GM11168 (cell line): ENCODE data around the gene SPANXN4.

Experiments
- in situ Hi-C: fragments of 300-500 bp; cut with MboI; formaldehyde crosslinking; loops from one replicate; pipeline ENCODE4 v1.12.0; 2022; ENCODE audit warnings: low sequenced_read_pairs; ENCODE audit not compliant: unreplicated experiment

SPANXN4 gene, protein sequence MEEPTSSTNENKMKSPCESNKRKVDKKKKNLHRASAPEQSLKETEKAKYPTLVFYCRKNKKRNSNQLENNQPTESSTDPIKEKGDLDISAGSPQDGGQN

DNA sequence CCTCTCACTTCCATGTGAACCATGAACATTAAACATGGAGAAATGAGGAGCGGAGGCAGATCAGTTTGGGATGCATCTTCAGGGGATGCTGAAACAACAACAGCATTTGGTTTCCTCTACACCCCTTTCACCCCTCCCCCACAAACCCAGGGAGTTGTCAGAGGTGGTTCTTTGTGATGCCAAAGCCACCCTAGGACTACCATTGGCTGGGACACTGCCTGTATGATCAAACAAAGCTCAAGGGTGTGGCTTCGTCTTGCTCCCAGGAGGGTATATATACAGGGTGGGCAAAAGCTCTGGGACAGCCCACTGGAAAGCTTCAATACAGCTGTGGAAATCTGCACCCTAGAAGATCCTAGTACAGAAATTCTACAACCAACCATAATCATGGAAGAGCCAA, at the start of gene SPANXN4:
Gene SPANXN4, plus strand, starts transcription at position 301 of the 400 bp plus-strand sequence. Its CDS starts 87 bp downstream, at position 388.
- in situ Hi-C loops = no loop called here

DNA sequence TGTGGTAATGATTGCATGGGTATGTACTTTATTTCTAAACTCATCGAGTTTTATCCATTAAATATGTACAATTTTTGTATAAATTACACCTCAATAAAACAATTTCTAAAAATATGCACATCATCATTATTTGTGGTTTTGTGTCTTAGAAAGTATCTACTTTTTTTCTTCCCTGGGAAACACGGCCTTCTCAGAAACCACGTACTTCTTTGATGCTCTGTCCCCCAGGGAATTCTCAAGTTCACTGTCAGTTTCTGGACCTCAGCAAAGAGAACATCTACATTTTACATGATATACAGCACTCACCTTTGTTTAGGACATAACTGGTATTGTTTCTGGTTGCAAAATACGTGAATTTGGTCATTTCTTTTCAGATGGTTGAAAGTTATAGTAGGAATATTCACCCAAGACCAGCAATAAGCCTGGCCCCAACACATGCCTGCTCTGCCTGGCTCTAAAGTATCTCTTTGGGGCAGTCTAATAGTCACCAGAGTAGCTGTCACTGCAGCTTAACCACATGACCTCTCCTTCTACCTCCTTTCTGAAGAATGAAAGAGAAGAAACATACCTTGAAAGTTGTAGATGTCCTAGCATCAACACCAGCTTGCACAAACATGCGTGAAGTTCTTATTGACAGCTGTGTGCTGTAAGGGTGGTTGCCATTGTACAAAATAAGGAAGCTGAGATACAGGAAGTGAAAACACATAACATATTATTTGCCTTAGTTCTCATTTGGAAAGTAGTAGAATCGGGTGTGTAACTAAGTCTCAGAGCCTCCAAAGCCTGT, 48.4 kb upstream of the SPANXN4 start:
- in situ Hi-C loops = no loop called here

DNA sequence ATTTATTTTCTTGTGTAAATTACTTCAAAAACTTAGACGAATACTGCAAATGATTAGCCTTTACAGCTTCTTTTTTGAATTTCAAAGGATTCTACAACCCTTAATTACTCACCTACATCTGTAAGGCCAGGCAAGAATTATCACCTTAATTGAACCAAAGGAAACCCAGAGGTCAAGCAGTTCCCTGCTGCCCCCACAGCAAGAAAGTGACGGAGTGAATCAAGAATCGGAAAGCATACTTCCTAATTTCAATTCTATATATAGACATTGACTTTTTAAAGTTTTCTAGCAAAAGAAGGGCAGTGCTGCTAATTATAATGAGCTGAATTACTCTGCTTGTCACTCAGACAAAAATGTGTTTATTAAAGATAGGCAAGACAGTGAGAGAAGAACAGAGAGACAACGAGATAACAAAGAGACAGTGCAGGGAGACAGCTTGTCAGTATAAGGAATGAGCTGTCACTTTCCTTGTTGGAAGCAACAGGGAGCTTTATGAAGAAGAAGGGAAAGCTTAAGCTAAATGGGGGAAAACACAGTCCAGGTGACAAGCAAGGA, 47.5 kb upstream of the SPANXN4 start:
- in situ Hi-C loops = no loop called here

DNA sequence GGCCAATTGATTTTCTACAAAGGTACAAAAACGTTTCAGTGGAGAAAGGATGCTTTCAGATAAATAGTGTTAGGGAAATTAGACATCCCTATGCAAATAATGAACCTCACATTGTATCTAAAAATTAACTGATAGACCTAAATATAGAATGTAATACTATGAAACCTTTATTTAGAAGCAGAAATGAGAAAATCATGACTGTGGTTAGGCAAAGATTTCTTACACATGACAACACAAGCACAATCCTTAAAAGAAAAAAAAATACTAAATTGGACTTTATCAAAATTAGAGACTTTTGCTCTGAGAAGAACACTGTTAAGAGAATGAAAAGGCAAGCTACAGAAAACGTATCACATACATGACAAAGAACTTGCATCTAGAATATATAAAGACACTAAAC, 43.0 kb upstream of the SPANXN4 start:
- in situ Hi-C loops = no loop called here

DNA sequence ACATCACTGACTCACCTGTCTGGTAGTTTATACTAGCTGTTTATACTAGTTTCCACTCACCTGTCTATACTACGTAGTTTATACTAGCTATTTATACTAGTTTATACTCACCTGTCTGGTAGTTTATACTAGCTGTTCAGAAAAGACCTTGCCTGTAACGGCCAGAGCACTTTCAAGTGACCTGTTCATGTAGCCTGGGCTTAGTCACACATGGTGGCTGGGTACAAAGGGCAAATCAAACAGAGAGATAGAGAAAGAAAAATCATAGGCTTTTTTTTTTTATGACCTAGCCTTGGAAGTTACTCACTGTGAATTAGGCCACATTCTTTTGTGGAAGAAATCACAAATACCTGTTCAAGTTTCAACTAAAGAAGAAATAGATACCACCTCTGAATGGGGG, 30.7 kb upstream of the SPANXN4 start:
- in situ Hi-C loops = no loop called here

DNA sequence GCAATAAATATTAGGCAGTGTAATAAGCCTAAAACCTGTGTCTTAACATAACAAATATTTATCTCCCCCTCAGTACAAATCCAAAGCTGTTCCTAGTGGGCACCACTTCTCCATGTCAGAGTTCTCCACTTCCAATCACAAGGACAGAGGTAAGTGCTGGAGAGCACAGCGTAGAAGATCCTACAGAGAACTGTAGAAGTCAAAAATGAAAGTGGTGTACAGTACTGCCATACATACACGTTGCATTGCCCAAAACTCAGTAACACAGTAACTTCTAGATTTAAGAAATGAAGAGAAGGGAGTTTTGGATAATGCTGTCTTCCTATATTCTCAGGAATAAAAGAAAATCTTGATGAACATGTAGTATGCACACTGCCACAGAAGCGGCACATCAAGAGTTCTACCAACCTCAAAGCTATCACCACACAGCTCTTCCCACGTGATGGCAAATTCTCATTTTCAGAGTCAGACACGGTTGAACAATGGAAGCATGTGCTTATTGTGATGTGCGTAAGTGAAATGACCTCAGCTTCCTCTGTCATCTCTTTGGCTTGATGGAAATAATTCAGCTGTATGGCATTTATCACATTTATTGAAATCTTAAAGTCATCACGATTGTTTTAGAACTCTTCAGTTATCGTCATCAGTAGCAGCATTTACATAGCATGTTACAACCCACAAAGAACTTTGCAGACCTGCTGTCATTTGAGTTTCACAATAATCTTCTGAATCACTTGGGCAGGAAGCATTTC, 27.1 kb upstream of the SPANXN4 start:
- in situ Hi-C loops = no loop called here

DNA sequence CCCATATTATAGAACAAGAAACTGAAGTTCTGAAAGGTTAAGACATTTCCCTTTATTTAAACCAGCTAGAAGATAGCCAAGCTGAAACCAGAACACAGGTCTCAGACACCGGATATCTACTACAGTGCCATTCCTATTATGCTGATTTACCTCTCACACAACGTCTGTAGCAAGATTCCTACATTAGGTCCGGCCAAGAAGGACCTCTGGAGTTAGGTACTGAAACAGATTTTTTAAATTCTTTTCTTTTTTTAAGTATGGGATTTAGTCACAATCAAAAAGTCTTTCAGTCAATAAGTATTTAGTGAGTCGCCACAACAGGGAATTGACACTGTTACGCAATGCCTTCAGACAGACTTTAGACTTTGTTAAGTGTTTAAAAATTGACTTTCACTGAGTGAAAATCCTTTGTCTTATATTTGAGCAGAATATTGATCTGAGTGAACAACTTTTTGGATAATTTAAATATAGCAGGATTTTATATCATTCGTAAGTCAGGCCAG, 26.5 kb upstream of the SPANXN4 start:
- in situ Hi-C loops = no loop called here

DNA sequence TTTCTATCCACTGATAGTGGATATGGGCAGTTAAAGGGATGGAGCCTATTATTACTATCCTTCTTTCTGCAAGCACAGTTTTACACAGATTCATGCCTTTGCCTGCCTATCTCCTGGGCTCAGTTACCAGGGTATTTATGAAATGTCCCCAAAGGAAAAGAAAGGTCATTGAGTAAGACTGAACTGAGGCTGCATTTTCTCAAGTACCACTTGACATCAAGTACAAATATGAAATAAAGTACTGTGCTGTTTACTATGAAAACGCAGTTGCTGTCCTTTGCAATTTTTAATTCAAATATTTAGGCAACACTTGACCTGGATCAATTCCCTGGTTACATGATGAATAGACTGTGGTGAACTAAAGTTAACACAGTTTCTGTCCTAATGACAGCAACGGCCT, 23.5 kb upstream of the SPANXN4 start:
- in situ Hi-C loops = no loop called here

DNA sequence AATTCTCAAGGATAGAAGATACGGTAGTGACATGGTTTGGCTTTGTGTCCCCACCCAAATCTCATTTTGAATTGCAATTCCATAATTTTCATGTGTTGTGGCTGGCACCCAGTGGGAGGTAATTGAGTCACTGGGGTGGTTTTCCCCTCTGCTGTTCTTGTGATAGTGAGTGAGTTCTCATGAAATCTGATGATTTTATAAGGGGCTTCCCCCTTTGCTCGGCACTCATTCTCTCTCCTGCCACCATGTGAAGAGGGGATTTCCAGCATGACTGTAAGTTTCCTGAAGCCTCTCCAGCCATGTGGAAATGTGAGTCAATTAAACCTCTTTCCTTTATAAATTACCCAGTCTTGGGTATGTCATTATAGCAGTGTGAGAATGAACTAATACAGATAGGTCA, 8.5 kb upstream of the SPANXN4 start:
- in situ Hi-C loops = no loop called here

DNA sequence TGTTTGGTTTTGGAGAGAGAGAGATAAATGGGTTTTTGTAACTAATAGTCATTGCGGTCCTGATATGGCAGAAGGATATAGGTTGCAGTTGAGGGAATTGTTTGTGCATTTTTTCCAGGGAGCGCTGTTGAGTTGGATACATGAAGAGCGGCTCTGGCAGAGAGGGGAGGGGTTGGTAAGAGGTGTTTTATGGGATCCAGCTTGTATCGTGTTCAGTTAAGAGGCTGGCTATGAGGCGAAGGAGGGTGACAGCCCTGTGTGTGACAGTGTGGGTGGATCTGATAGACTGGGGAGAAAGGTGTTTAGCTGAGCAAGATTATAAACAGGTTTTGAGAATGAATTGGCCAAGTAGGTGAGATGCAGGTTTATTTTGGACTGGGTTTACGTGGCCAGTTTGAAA, 1.5 kb downstream of the SPANXN4 start:
- in situ Hi-C loops = no loop called here

DNA sequence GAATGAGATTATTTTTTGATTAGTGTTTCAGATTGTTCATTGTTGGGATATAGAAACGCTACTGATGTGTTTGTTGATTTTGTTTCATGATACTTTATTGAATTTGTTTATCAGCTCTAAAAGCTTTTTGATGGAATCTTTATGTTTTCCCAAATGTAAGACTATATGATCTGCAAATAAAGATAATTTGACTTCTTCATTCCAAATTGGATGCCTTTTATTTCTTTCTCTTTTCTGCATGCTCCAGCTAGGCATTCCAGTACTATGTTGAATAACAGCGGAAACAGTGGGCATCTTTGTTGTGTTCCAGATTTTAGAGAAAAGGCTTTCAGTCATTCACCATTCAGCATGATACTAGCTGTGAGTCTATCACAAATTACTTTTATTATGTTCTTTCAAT, 21.8 kb downstream of the SPANXN4 start:
- in situ Hi-C loops = no loop called here

DNA sequence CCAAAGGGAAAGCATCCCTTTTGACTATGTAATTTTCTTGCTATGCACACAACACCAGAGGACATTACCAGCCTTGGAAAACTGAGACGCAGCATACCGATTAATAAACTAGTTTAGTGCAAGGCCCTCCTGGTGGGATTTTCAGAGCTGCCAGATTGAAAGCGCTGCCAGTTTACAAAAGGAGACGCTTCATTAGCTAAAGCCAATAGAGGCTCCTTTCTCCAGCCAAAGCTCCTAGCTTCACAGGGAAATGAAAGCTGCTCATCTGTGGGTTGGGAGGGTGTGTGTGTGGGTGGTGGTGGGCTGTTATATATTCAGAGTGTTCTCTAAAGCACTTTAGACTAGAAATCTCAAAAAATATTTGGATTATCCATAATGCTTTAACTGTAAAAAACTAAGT, 32.4 kb downstream of the SPANXN4 start:
- in situ Hi-C loops = no loop called here

DNA sequence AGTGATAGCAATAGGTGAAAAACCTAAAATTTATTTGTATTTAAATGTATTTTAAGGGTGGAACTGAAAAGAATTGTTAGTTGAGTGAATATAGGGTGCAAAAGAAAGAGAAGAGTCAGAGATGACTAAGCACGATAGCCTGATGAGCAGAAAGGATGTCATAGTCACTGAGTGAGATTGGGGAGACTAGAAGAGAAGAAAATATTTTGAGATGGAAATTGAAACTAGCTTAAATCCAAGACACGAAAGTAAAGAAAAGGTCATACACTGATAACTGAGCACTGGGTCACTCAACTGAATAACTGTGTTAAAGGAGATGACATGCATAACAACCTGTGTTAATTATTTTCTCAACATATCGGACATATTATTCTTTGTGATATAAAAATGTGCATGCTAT, 55.5 kb downstream of the SPANXN4 start:
- in situ Hi-C loops = no loop called here

DNA sequence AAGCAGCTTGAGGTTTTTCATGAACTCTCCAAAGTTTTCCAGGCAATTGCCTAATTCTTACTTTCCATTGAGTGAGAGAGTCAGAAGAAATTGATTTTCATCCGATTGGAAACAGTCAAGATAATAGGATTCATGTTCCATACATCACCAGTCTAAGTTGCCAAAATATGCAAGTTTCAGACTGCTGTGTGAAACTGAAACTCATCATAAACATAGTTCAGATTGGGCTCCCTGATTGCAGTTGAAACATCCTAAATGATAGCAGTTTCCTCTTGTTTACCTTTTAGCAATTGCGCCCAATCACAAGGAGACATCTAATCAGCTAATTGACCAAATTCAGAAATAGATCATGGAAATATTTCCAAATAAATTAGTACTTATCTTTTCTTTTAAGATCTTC, 56.8 kb downstream of the SPANXN4 start:
- in situ Hi-C loops = no loop called here
